Ovary (tissue), 9 donors: Measurements from ENCODE around the gene FOLR3. TPM values are rescaled to one million over a fixed set of nuclear protein-coding genes. Genes with fewer than 3 reads are reported as not detected.
"Not testable (repeated sequence)": the region's sequence is repeated elsewhere in the genome, so short reads cannot be mapped to it uniquely, and the experiment has no call there.

Experiments
- DNase-seq, 5 donors: peaks; one replicate each; pipeline ENCODE4 v3.0.0-alpha.2; 2019 to 2020
- H3K27ac ChIP-seq, 2 donors: fragments of 200-600 bp; one replicate each; pipeline versions ENCODE4 v1.5.1 to v1.8.0; 2019 to 2022
- H3K27me3 ChIP-seq: fragments of 200-600 bp; one replicate; pipeline ENCODE4 v1.8.0; 2022
- H3K36me3 ChIP-seq: fragments of 200-600 bp; sonication (generic); one replicate; pipeline ENCODE4 v1.5.1; 2019
- H3K4me1 ChIP-seq: one replicate; pipeline ENCODE4 v1.8.1; 2013; ENCODE audit warnings: mild to moderate bottlenecking, moderate library complexity; ENCODE audit not compliant: insufficient read depth
- H3K4me3 ChIP-seq: fragments of 200-600 bp; sonication (generic); one replicate; pipeline ENCODE4 v1.5.1; 2017
- H3K9me3 ChIP-seq, 2 donors: fragments of 200-600 bp in 1 of 2; sonication (generic) in 1 of 2; one replicate each; pipeline versions ENCODE4 v1.5.1 to v1.8.1; 2013 to 2019; ENCODE audit warnings: mild to moderate bottlenecking in 1 of 2, moderate library complexity in 1 of 2
- EP300 ChIP-seq: sonication (generic); formaldehyde crosslinking; IDR thresholded peaks from one replicate; pipeline ENCODE4 v1.6.1; 2017; ENCODE audit warnings: antibody characterized with exemption
- POLR2A ChIP-seq: fragments of 450-650 bp; IDR thresholded peaks from one replicate; pipeline ENCODE4 v1.6.1; 2017; ENCODE audit warnings: antibody characterized with exemption, mild to moderate bottlenecking, moderate library complexity
- WGBS, 3 donors: extraction: QIAGEN DNeasy Blood & Tissue Kit in 1 of 3; methylation state at CpG; one replicate each; pipeline versions ENCODE4 v1.1.5 to v1.1.7; 2013 to 2017; 5-methylcytosine and 5-hydroxymethylcytosine counted together
- intact Hi-C, 4 donors: fragments of 100-400 bp; cut with DNase I; formaldehyde crosslinking; loops; one replicate each; pipeline versions ENCODE4 v1.11.0 to v1.15.1; 2022 to 2023
- polyA plus RNA-seq, 2 donors: library from polyadenylated mRNA; stranded (reverse); fragments of 200-250 nt in 1 of 2; fragments of 350-450 nt in 1 of 2; fragmentation: Illumina TruSeq in 1 of 2; extraction: RNeasy Lipid Tissue Mini Kit (QIAGEN cat#74804) in 1 of 2; gene quantifications; one replicate each; pipeline ENCODE4 v1.2.3, GENCODE V29; 2013 to 2014
- total RNA-seq, 7 donors: library from RNA; depleted of rRNA in 2 of 7; stranded (reverse); fragments of >200 nt in 2 of 7; fragmentation: NEBNext Ultra II Directional in 3 of 7; extraction: Animal tissue kit (Norgen Biotek cat#: 25700) in 3 of 7; gene quantifications; one replicate each; pipeline versions ENCODE4 v1.1.0 to v1.2.4, GENCODE V29; 2016 to 2023
- TF ChIP-seq, protein P1 (sequence below), 3 donors: fragments of 450-650 bp in 2 of 3; fragments of 200-600 bp in 1 of 3; IDR thresholded peaks; one replicate each; pipeline versions ENCODE4 v1.5.1 to v1.8.0; 2016 to 2022; ENCODE audit warnings: antibody characterized with exemption in 3 of 3, mild to moderate bottlenecking in 1 of 3
- donor health status: DM: no; HTN: no; CAD: no; lungs with moderate emphysema.
- donor health status: DM: no; HTN: no; CAD: no.
- donor health status: Bipolar disorder and iron deficiency.
- donor health status: DM: yes; HTN: yes; CAD: no.
- donor health status: DM: no; HTN: no; CAD: no.
- donor health status: DM: yes; HTN: yes; CAD: no.

The FOLR3 gene
- total and polyA plus RNA-seq, 9 donors, result not detected

DNA sequence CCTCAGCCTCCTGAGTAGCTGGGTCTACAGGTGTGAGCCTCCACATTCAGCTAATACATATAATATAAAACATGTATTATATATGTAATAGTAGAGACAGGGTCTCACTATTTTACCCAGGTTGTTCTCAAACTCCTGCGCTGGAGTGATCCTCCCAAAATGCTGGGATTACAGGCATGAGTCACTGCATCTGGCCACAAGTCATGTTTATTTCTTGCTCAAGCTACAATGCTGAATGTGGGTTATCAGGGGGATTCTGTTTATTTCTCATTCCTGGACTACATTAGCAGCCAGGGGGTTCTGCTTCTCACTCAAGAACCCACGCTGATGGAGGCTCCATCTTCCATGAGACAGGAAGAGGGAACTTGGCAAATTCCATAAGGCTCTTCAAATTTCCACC lies 24.8 kb downstream of the FOLR3 start:
- TF ChIP-seq, protein P1, sequence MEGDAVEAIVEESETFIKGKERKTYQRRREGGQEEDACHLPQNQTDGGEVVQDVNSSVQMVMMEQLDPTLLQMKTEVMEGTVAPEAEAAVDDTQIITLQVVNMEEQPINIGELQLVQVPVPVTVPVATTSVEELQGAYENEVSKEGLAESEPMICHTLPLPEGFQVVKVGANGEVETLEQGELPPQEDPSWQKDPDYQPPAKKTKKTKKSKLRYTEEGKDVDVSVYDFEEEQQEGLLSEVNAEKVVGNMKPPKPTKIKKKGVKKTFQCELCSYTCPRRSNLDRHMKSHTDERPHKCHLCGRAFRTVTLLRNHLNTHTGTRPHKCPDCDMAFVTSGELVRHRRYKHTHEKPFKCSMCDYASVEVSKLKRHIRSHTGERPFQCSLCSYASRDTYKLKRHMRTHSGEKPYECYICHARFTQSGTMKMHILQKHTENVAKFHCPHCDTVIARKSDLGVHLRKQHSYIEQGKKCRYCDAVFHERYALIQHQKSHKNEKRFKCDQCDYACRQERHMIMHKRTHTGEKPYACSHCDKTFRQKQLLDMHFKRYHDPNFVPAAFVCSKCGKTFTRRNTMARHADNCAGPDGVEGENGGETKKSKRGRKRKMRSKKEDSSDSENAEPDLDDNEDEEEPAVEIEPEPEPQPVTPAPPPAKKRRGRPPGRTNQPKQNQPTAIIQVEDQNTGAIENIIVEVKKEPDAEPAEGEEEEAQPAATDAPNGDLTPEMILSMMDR (IDR thresholded peaks at IDR 0.05), result no peak

DNA sequence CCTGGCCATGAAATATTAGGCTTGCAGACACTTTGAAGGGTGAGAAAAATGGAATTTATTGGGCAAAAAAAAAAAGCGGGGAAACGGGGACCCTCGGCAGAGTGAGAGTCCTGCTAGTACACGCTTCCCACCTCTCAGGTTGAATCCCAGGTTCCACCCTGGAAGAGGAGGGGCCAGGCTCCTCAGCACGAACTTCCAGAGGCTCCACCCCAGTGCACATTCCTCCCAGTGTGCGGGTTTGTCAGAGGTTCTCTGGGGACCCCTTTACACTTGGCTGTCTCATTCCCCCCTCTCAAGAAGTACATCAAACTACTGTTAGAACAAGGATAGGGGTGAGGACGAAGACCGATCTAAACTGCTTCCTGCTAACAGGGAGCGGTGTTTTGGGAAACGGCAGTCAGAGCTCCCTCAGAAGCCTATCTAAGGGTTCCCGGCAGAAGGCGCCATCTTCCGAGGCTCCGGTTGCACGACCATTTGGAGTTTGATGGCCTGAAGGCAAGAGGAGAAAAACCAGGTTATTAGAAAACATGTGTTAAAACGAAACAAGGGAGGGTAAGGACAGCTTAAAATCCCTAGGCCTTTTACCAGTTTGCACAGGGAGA lies 27.5 kb downstream of the FOLR3 start:
- Histone ChIP-seq H3K27me3 (no peaks in the 10 kb centered on the region), H3K27ac (no peak overlapping the region), H3K4me3 (no peak overlapping the region), H3K36me3 (no peaks in the 10 kb centered on the region), H3K4me1 (no peaks in the 10 kb centered on the region), H3K9me3 (no peaks in the 10 kb centered on the region)
- WGBS, 3 donors, result 74 to 79% (median 75%) methylated on average over 16 of the region's 16 CpGs
- DNase-seq, result no peak
- TF ChIP-seq EP300 (no peak), POLR2A (no peak)
- TF ChIP-seq, protein P1 (IDR thresholded peaks at IDR 0.05), result no peak
- intact Hi-C loops, result no loop called here

More for the DNA sequence above, 24.8 kb downstream of the FOLR3 start:
- H3K27ac ChIP-seq, result no peak overlapping the region
- no peaks in the 10 kb centered on the region for H3K36me3 ChIP-seq
- intact Hi-C loops, result no loop called here
- DNase-seq, result no peak
- H3K4me3 ChIP-seq, result no peak overlapping the region
- no peaks in the 10 kb centered on the region for H3K9me3 ChIP-seq
- H3K27me3 ChIP-seq, result no peaks in the 10 kb centered on the region
- no peaks in the 10 kb centered on the region for H3K4me1 ChIP-seq
- 53 to 63% (median 55%) methylated on average over 2 of the region's 2 CpGs for WGBS, 3 donors

DNA sequence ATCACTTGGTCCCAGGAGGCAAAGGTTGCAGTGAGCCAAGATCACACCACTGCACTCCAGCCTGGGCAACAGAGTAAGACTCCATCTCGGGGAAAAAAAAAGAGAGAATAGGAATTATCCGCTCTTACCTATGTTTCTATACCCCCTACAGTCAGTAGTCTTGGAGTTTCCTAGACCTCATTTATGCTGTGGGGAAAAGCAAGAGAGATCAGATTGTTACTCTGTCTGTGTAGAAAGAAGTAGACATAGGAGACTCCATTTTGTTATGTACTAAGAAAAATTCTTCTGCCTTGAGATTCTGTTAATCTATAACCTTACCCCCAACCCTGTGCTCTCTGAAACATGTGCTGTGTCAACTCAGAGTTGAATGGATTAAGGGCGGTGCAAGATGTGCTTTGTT lies 28.7 kb downstream of the FOLR3 start:
- 47 to 98% (median 94%) methylated on average over 2 to 3 of the region's 3 CpGs for WGBS, 3 donors
- H3K4me3 ChIP-seq, intact Hi-C loops, H3K36me3 ChIP-seq, H3K27ac ChIP-seq, H3K4me1 ChIP-seq, DNase-seq, H3K27me3 ChIP-seq, H3K9me3 ChIP-seq: not testable (repeated sequence)

DNA sequence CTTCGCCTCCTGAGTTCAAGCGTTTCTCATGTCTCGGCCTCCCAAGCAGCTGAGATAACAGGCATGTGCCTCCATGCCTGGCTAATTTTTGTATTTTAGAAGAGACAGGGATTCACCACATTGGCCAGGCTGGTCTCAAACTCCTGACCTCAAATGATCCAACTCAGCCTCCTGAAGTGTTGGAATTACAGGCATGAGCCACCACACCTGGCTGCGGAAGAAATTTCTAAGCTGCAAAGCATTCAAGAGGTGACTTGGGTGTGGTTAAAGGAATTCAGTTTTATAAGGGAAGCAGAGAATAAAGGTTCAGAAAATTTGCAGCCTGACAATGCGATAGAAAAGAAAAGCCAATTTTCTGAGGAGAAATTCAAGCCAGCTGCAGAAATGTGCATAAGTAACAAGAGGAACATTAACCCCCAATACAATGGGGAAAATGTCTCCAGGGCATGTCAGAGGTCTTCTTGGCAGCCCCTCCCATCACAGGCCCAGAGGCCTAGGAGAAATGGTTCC lies 33.6 kb downstream of the FOLR3 start:
- H3K27ac ChIP-seq, H3K4me1 ChIP-seq, intact Hi-C loops, DNase-seq, H3K9me3 ChIP-seq, H3K27me3 ChIP-seq, H3K4me3 ChIP-seq, H3K36me3 ChIP-seq: not testable (repeated sequence)
- WGBS, 3 donors, result 84 to 96% (median 85%) methylated on average over 5 of the region's 5 CpGs

DNA sequence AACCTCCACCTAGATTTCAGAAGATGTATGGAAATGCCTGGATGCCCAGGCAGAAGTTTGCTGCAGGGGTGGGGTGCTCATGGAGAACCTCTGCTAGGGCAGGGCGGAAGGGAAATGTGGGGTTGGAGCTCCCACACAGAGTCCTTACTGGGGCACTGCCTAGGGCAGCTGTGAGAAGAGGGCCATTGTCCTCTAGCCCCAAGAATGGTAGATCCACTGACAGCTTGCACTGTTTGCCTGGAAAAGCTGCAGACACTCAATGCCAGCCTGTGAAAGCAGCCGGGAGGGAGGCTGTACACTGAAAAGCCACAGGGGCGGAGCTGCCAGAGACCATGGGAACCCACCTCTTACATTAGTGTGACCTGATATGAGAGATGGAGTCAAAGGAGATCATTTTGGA lies 34.2 kb downstream of the FOLR3 start:
- H3K36me3 ChIP-seq, DNase-seq, H3K9me3 ChIP-seq, H3K27me3 ChIP-seq, H3K4me1 ChIP-seq, intact Hi-C loops, H3K4me3 ChIP-seq, H3K27ac ChIP-seq: not testable (repeated sequence)
- 84 to 88% (median 86%) methylated on average over 3 of the region's 3 CpGs for WGBS, 3 donors

DNA sequence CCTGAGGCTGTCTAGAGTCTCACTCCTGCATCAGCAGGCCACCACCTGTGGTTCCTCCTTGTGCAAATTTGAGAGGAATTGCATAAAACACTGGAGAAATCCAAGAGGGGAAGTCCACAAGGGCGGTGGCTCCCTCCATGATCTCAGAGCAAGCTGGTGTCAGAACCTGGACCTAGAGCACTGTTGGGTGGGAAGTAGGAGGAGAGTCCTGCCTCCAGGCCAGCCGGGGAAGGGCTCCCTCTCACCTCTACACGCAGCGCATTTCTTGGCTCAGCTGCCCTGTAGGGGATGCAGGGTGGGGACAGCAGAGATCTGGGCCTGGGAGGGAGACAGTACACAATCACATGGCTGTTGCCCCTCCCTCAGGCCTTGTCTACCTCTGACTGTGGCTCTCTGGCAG lies 36.5 kb downstream of the FOLR3 start:
- DNase-seq, H3K27me3 ChIP-seq, H3K9me3 ChIP-seq, H3K4me1 ChIP-seq, H3K4me3 ChIP-seq, H3K27ac ChIP-seq, H3K36me3 ChIP-seq, intact Hi-C loops: not testable (repeated sequence)
- WGBS, 3 donors, result 65 to 77% (median 72%) methylated on average over 4 of the region's 4 CpGs
